Bronchial epithelial cell (primary cell): ENCODE measurements around the gene ABCB11. TPM values are rescaled to one million over a fixed set of nuclear protein-coding genes. Genes with fewer than 3 reads are reported as not detected.

Source experiments
- DNase-seq: peaks from one replicate; pipeline ENCODE4 v3.0.0-alpha.2; 2010; ENCODE audit warnings: low read depth
- FAIRE-seq: peaks from 2 replicates; lab custom pipeline; 2011; peaks lifted over from hg19 to GRCh38; lab: Jason Lieb, UNC
- H3K27me3 ChIP-seq: 2 replicates; pipeline ENCODE4 v1.5.1; 2011; ENCODE audit warnings: low read length; ENCODE audit not compliant: control insufficient read depth, insufficient read depth
- H3K36me3 ChIP-seq: 2 replicates; pipeline ENCODE4 v1.5.1; 2011; ENCODE audit warnings: low read length; ENCODE audit not compliant: control insufficient read depth, insufficient read depth
- H3K4me3 ChIP-seq: 2 replicates; pipeline ENCODE4 v1.5.1; 2011; ENCODE audit warnings: mild to moderate bottlenecking, low read depth, low read length, control low read depth
- total RNA-seq: library from RNA; depleted of rRNA; stranded (reverse); fragments of >200 nt; gene quantifications from 2 replicates; pipeline ENCODE4 v1.2.1, GENCODE V29; 2014
- TF ChIP-seq, protein P1 (sequence below): IDR thresholded peaks from 2 replicates; pipeline ENCODE4 v1.5.1; 2011; ENCODE audit warnings: mild to moderate bottlenecking, moderate library complexity, low read length, control low read depth, inconsistent platforms; ENCODE audit not compliant: insufficient read depth, severe bottlenecking

Gene ABCB11
- total RNA-seq, 1 donor from 2014 or later, result 0.26 TPM

DNA sequence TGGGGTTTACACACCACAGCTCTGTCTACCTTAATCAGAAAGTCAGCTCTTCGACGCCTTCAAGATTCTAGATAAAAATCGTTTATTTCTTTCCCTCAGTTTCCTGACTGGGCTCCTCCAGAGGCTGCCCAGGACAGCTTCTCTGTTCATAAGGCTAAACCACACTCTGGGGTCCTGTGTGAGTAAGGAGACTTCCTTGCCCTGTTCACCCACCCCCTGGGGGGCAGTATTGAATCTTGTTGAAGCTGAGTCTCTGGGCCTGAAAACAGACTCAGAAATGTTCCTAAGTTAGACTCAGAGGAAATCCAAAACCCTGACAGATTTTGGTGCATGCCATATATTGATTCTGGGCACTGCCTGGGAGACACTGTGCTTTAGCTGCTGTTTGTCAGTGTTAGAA is 87.1 kb downstream of the ABCB11 start:
- H3K27me3 ChIP-seq, result no peaks in the 10 kb centered on the region
- TF ChIP-seq, protein P1, sequence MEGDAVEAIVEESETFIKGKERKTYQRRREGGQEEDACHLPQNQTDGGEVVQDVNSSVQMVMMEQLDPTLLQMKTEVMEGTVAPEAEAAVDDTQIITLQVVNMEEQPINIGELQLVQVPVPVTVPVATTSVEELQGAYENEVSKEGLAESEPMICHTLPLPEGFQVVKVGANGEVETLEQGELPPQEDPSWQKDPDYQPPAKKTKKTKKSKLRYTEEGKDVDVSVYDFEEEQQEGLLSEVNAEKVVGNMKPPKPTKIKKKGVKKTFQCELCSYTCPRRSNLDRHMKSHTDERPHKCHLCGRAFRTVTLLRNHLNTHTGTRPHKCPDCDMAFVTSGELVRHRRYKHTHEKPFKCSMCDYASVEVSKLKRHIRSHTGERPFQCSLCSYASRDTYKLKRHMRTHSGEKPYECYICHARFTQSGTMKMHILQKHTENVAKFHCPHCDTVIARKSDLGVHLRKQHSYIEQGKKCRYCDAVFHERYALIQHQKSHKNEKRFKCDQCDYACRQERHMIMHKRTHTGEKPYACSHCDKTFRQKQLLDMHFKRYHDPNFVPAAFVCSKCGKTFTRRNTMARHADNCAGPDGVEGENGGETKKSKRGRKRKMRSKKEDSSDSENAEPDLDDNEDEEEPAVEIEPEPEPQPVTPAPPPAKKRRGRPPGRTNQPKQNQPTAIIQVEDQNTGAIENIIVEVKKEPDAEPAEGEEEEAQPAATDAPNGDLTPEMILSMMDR, result no peak
- no peak overlapping the region for H3K4me3 ChIP-seq
- DNase-seq (no peak), FAIRE-seq (no peak)
- H3K36me3 ChIP-seq, result no peaks in the 10 kb centered on the region

GRCh38 chr2:168941297-168941696 is 89.8 kb downstream of the ABCB11 start:
- no peak overlapping the region for H3K4me3 ChIP-seq
- DNase-seq (no peak), FAIRE-seq (no peak)
- H3K27me3 ChIP-seq, result no peaks in the 10 kb centered on the region
- TF ChIP-seq, protein P1, result no peak
- H3K36me3 ChIP-seq, result no peaks in the 10 kb centered on the region

DNA sequence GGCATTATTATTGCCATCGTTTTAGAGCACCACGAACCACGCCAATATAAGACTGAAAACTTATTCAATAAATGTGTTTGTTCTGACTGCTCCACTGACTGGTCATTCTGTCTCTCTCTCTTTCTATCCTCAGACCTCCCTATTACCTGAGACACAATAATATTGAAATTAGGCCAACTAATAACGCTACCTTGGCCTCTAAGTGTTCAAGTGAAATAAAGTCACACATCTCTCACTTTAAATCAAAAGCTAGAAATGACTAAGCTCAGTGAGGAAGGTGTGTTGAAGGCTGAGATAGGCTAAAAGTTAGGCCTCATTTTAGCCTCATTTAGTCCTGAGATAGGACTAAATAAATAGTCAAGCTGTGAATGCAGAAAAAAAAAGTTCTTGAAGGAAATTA is 91.2 kb downstream of the ABCB11 start:
- FAIRE-seq, result no peak
- DNase-seq, result no peak
- H3K4me3 ChIP-seq, result no peak overlapping the region
- TF ChIP-seq, protein P1, result no peak
- H3K36me3 ChIP-seq, result no peaks in the 10 kb centered on the region
- H3K27me3 ChIP-seq, result no peaks in the 10 kb centered on the region

DNA sequence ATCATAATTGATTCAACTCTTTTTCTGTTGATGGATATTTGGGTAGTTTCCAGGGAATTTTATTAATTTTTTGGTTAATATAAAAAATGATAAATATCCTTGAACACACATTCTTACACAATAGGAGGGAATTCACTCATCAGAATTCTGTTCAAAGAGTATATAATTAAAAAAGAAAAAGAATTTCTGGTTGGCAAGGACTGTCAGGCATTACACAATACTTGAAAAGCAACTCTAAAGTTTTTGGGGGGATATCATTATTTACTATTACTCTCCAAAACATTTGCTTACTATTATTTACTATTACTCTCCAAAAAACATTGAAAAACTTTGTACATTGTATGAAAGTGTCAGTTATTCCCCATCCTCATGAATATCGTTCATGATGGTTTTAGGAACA is 92.1 kb downstream of the ABCB11 start:
- DNase-seq (no peak), FAIRE-seq (no peak)
- TF ChIP-seq, protein P1, result no peak
- Histone ChIP-seq H3K36me3 (no peaks in the 10 kb centered on the region), H3K27me3 (no peaks in the 10 kb centered on the region), H3K4me3 (no peak overlapping the region)

DNA sequence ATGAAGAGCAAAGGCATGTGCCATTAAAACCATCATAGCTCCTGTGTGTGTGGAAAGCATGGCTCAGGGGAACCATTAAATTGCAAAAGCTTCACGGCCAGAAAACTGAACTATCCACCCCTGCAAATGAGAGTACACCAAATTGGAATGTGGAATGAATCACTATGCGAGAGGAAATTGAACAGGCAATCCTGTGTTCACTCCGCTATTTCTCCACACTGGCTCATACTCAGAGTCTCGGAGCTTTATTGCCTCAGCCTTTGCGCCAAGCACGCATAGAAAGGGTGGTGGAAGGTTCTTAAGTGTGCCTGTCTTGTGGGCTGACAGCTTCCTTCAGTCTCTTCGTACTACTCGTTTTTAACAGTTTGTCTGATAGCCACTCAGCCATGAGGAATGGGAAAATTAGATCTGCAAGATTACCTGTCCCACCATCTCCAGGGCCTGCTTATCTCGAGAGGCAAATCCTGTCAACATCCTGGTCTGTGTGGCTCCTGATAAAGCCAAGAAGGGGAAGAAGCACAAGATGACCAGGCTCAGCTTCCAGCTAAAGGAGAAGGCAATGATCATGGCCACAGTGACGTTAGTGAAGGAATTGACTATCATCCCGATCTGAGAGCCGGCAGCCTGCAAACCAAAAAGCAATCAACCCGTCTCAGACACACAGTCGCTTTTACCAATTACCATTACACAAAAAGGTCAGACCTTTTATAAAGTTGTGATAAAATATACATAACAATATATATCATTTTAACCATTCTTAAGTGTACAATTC is 95.1 kb downstream of the ABCB11 start:
- peak; percentile 69 for DNase-seq
- Histone ChIP-seq H3K4me3 (no peak overlapping the region), H3K36me3 (no peaks in the 10 kb centered on the region), H3K27me3 (no peaks in the 10 kb centered on the region)
- TF ChIP-seq, protein P1, result no peak
- peak; percentile 81 for FAIRE-seq
